NCI-H510A treated with DMSO at 0.1 percent for 48 hours (cell line): ENCODE results near the gene AIG1.
A peak's percentile ranks its signal among the peaks of the same experiment; 100 is the strongest.
"Not testable (repeated sequence)": the region's sequence is repeated elsewhere in the genome, so short reads cannot be mapped to it uniquely, and the experiment has no call there.

Source experiments
- DNase-seq: peaks from one replicate; lab custom pipeline; 2025; lab: John Stamatoyannopoulos, UW

The AIG1 gene

GRCh38 chr6:143058987-143059386 is 1.7 kb upstream of the AIG1 start:
- DNase-seq = no peak

- peak; percentile 11 for DNase-seq
Measured at GRCh38 chr6:143059663-143060353, 881 bp upstream of the AIG1 start.

- DNase-seq = peak; percentile 41
Measured at GRCh38 chr6:143060354-143060805, 309 bp upstream of the AIG1 start.

GRCh38 chr6:143061597-143062385 is 1.1 kb downstream of the AIG1 start:
- DNase-seq = no peak

GRCh38 chr6:143062551-143062950 is 1.9 kb downstream of the AIG1 start:
- DNase-seq = no peak

- no peak for DNase-seq
Measured at GRCh38 chr6:143063631-143064030, 2.9 kb downstream of the AIG1 start.

GRCh38 chr6:143064271-143064670 is 3.6 kb downstream of the AIG1 start:
- DNase-seq = no peak

GRCh38 chr6:143064951-143065683 is 4.4 kb downstream of the AIG1 start:
- DNase-seq = no peak

GRCh38 chr6:143068001-143068400 is 7.3 kb downstream of the AIG1 start:
- no peak for DNase-seq

GRCh38 chr6:143074101-143074500 is 13.4 kb downstream of the AIG1 start:
- no peak for DNase-seq

GRCh38 chr6:143074670-143075318 is 14.1 kb downstream of the AIG1 start:
- DNase-seq = no peak

GRCh38 chr6:143078468-143079324 is 18.0 kb downstream of the AIG1 start:
- no peak for DNase-seq

GRCh38 chr6:143079325-143079640 is 18.6 kb downstream of the AIG1 start:
- no peak for DNase-seq

- DNase-seq = not testable (repeated sequence)
Measured at GRCh38 chr6:143082274-143082673, 21.6 kb downstream of the AIG1 start.

GRCh38 chr6:143084019-143084418 is 23.3 kb downstream of the AIG1 start:
- not testable (repeated sequence) for DNase-seq

GRCh38 chr6:143087335-143087734 is 26.6 kb downstream of the AIG1 start:
- not testable (repeated sequence) for DNase-seq

GRCh38 chr6:143087856-143088255 is 27.2 kb downstream of the AIG1 start:
- no peak for DNase-seq

- no peak for DNase-seq
Measured at GRCh38 chr6:143090314-143091044, 29.8 kb downstream of the AIG1 start.

GRCh38 chr6:143092768-143093167 is 32.1 kb downstream of the AIG1 start:
- no peak for DNase-seq

GRCh38 chr6:143093290-143093689 is 32.6 kb downstream of the AIG1 start:
- DNase-seq = no peak

GRCh38 chr6:143096403-143096802 is 35.7 kb downstream of the AIG1 start:
- DNase-seq = no peak
